ENCODE results near the gene KCNIP1.

Gene KCNIP1

DNA sequence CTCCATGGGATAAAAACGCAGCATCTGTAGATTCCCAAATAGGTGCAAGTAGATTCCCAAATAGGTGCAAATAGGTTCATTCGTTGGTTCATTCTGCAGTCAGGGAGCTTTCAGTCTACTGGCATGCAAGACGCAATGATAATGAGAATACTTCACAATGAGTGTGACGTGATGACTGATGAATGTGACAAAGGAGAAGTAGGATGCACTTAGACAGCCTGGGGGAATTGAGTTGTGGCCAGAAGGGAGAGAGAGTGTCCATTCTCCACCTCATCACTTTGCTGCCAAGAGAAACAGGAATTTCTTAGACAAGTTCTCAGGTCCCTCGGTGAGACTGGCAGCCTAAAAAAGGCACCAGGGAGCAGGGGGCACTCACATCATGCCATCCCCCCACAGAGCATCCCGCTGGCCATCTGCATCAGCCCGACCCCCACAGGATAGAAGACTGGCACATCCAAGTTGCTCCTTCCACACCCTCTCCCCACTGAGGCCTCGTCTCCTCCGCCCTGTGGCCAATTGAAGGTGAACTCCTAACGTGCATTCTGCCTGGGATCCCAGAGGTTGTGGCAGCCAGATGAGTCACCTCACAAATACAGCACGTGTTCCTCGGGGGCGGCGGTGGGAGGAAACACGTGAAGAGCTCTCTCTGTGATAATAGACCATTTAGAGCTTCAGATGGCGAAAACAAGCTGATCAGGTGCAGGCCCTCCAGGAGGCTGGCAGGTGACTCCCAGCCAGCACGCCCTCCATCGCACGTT is 19.9 kb upstream of the KCNIP1 start:
- no peak for DNase-seq (ENCODE audit: low read depth)

DNA sequence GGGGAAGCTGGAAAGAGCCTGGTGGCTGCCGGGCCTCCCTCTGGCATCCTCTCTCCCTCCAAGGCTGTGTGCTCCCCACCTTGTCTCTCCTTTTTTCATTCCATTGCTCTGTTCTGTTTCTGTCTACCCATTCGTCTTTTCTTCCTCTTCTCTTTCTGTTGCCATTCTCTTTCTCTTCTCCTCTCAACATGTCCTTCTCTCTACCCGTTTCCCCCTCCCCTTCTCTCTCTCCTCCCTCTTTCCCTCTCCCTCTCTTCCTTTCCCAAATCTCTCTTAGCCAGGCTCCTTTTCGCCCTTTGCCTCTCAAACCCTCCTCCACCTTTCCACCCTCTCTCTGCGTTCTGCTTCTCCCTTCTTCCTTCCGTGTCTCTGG is 19.4 kb upstream of the KCNIP1 start:
- no peak for DNase-seq (ENCODE audit: low read depth)

DNA sequence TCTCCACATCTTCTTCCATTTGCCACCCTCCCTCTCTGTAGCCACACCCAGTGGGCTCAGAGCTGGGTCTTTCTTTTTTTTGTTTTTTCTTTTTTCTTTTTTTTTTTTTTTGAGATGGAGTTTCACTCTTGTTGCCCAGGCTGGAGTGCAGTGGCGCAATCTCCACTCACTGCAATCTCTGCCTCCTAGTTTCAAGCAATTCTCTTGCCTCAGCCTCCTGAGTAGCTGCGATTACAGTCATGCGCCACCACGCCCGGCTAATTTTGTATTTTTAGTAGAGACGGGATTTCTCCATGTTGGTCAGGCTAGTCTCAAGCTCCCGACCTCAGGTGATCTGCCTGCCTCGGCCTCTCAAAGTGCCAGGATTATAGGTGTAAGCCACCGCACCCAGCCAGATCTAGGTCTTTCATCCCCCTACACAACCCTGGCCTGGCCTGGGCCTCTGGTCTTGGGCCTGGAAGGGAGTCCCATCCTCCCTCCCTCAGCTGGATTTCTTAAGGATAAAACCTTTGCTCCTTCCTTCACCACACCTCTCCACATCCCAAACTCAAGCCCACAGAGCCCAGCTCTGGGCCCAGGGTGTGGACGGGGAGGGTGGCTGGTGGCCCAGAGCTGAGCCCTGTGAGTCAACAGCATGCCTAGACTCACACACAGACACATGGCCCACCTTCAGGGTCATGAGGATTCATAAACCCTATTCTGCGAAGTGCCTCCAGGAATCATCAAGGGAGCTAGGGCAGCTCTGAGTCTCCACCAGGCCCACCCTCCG is 18.8 kb upstream of the KCNIP1 start:
- no peak for DNase-seq (ENCODE audit: low read depth)

DNA sequence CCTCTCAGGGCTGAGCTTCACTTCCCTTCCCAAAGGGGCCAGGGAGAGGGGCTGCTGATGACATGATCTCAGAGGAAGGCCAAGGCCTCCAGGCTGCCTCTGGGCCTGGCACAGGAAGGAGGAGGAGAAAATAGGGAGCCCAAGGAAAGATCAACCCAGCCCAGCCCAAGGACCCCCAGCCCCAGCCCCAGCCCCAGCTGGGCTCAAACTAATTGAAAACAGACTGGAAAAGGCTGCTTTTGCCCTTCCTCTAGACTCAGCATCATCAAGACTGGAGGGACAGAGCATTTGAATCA is 18.3 kb upstream of the KCNIP1 start:
- no peak for DNase-seq (ENCODE audit: low read depth)

DNA sequence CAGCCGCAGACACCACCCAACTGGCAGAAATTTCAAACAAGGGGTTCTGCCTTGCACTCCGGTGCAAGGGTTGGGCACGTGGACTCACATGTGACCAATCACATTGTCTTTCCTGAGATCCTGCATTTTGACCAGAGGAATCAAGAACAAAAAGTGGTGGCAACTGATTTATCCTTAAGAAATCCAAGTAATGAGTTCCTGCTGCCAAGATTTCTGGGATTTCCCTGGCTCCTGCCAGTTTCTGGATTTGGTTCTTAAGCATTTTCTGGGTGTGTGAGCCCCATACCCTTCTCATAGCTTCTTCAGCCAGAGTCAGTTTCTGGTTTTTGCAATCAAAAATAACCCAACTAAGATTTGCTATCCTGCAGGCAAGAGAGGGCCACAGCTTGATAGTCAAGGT is 17.4 kb upstream of the KCNIP1 start:
- DNase-seq (ENCODE audit: low read depth): no peak

DNA sequence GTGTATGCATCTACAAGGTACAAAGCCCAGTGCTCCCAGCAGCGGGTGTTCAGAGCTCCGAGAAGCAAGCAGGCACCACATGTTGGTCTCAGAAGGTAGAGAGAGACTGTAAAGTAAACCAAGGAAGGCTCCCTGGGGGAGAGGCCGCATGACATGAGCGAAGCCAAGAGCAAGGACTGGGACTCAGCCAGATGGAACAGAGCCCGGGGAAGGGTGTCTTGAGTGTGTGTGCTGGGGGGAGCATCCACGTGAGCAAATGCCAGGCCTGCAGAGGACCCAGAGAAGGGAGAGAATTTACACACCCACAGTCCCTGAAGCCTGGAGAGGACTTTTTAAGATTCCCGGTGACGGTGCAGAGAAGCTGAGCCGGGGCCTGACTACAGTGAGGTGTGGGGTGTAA is 15.2 kb upstream of the KCNIP1 start:
- DNase-seq (ENCODE audit: low read depth): no peak

DNA sequence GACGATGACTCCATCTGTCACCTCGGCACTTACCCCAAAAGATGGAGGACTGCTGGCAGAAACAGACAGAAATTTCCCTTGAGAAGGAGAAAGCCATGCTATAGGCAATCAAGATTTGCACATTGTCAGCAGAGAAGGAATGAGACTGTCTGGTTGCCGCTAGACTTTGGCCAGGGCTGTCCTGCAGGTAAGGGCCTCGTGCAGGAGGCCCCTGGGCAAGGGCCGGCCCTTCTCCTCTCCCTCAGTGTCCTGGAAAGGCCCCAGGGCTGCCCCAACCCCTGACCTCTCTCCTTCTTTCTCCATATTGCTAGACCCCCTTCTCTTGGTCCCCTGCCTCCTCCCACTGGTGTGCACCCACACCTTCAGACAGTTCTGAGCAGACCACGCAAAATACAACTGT is 14.6 kb upstream of the KCNIP1 start:
- no peak for DNase-seq (ENCODE audit: low read depth)

DNA sequence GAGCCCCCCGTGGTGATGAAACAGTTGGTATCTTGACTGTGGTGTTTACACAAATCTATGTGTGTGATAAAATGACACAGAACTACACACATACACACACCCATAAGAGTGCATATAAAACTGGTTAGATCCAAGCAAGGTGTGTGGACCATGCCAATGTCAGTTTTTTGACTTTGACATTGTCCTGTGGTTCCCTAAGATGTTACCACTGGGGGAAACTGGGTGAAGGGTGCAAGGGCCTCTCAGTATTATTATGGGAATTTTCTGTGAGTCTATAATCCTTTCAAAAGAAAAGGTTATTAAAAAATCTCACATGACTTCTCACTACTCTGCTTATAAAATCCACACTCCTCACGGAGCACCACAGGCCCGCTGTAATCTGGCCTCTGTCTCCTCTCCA is 13.4 kb upstream of the KCNIP1 start:
- DNase-seq (ENCODE audit: low read depth): no peak

DNA sequence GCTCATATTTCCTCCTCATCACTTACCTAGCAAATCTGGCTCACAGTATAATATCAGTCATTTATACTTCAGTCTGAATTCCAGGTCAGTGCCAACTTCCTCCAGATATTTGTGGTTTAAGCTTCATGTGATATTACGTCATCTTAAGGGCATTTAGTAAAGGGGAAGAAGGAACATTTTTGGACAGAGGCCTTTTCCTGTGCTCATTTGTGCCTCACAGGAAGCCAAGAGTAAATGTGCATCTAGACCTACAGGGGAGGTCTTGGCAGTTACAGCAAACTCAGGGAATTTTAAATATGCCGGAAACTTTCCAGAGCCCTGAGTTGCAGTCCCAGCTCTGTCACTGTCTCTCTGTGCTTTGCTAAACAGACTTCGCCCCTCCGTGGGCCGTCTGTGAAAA is 12.3 kb upstream of the KCNIP1 start:
- DNase-seq (ENCODE audit: low read depth): no peak

DNA sequence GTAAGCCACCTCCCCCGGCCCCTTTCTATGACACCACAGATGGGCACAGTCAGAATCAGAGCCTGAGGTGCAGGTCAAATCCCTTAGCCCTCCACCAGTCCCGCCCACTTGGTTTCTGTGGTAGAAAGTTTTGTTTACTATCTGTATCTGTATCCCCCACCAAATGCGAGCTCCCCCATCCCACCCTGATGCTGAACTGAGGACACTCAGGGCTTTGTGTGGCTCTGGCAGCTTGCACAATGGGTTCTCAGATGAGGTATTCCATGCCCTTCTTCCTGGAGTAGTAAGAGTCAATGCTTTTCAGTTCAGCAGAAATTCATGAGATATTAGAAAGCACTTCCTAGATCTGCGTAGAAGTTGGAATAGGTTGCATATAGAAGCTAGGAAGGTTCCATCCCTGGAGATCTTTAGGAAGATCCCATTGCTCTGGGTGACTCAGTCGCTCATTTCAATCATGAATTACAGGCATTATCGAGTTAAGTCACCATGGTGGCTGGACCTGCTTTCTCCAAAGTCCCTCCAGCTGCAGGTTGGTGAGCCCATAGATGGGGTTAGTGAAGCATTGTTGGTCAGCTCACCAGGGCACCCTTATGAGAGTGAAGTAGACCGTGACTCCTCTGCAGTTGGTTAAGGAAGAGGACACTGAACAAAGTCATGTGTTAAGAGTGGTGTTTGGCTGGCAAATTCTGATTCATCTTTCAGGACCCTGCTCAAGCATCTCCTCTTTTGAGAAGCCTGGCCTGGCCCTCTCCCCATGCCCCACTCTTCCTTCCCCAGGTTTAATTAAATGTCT is 10.6 kb upstream of the KCNIP1 start:
- DNase-seq (ENCODE audit: low read depth): no peak

DNA sequence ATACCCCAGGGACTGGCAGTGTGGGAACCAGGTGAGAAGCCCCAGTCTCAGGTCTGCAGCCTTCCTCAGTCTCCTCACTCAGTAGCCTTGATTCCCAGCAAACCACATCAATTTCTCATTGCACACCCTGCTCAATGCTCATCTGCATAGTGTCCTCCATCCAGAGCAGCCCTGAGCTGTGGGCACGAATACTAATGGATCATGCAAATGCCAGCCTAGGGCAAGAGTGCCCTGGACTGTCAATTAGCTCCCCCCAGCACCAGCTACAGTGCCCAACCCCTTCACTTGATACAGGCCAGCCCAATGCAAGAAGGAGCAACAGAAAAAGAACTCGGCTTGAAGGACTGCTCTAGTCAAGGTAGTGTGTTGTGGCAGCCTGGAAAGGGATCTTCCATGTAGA is 9.8 kb upstream of the KCNIP1 start:
- no peak for DNase-seq (ENCODE audit: low read depth)

DNA sequence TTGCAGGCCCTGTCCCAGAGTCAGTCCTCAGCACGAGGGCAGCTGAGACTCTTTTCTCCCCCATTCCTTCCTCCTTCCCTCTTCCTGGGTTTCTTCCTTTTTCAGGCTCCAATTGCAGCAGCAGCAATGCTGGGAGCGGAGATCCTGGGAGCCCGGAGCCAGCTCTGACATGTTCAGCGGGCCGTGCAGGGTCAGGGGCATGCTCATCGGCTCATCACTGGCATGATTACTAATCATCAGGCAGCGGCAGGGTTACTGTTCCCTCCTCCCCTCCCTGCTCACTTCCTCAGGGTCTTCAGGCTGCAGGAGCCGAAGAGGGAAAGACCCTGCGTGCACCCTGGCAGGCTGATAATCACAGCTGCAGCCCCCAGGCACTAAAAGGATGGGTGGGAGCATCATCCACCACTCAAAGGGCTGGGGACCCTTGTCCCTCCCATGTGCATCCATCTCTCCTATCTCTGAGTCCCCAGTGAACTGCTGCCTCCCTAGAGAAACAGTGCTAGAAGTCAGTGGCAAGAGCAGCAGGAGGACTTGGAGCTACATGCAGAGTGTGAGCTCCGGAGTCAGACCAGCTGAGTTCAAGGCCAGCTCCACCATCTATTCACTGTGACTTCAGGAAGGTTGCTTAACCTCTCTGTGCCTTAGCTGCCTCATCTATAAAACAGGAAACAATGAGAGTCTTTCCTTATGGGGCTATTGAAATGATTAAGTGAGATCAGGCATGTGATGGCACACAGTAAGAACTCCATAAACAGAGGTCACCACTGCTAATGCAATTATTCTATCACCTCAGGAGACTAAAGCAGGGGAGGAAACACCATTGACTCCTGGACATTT is 7.8 kb upstream of the KCNIP1 start:
- no peak for DNase-seq (ENCODE audit: low read depth)

DNA sequence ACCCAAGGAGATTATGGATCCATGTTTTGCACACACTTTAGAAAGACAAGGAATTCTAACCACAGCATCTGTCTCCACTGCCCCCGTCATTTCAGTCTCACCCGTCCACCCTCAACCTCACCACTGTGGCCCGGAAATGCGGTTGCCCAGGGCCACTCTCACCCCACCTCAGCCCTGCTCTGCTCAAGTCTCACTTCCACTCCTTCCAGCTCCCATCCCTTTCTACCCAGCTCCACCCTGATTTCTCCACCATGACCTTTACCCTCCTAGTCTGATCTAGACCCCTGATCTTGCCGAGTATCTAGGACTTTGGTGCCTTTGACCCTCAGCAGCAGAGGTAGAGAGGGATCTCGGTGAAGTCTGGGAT is 7.2 kb upstream of the KCNIP1 start:
- no peak for DNase-seq (ENCODE audit: low read depth)

DNA sequence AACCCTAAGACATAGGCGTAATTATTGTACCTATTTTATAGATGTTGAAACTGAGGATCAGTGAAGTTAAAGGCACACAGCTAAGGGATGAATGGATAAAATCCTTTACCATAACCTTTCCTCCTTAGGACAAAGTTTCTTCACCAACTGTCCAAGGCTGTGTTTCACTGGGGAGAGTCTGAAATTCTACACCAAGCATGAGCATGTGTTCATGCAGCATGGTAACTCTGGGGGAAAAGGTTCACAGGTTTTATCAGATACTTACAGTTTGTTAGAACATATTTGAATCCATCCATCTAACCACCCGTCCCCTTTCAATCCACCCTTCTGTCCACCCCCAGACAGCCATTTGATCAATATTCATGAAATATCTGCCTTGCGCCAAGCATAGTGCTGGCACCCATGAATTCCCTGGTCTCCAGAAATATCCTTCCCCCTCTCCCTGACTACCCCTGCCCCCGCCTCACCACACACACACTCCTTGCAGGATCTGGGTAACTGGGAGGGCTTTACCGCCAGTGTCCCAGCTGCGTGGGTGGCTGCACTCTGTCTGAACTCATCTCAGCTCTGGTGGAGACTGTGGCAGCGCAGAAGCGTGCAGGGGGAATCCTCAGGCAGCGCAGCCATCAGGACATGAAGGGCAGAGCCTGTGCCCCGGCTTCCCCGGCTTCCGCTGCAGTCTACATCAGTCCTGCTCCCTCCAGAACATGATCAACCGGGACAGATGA is 6.3 kb upstream of the KCNIP1 start:
- no peak for DNase-seq (ENCODE audit: low read depth)

DNA sequence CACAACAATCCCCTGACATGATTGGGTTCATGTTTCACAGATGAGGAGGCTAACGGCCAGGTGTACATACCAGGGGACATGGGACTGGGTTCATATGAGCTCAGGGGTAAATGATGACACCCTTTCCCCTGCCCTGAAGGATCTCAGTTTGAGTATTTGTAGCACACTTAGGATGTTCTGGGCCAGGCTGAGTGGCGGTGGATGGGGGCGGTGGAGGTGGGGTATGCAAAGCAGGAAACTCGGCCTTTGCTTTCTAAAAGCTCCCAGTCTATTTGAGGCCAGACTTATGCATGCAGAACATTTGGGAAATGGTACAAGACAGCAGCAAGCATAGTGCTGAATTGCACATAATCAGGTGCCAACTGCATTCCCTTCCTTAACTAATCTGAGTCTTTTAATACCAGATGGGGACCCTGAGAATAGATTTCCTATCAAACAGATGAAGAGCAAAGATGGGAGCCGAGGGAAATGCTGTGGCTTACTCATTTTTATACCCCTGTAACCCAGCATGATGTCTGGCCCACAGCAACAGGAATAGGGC is 4.9 kb upstream of the KCNIP1 start:
- no peak for DNase-seq (ENCODE audit: low read depth)

DNA sequence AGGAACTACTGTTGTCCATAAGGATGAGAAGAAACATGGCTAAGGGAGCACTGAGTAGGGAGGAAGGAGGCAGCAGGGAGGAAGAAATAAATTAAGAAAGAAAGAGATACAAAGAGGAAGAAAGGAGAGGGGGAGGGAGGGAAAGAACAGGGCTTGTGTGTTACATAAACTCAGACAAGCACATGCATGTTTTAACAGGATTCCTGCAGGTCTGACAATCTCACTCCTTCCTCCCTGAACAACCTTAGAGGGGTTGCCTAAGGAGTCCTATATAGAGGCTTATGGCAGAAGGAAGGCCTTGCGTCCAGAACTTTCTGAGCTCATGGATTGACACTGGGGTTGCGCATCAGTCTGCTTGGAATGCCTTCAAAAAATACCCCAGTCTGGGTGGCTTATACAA is 4.2 kb upstream of the KCNIP1 start:
- no peak for DNase-seq (ENCODE audit: low read depth)

DNA sequence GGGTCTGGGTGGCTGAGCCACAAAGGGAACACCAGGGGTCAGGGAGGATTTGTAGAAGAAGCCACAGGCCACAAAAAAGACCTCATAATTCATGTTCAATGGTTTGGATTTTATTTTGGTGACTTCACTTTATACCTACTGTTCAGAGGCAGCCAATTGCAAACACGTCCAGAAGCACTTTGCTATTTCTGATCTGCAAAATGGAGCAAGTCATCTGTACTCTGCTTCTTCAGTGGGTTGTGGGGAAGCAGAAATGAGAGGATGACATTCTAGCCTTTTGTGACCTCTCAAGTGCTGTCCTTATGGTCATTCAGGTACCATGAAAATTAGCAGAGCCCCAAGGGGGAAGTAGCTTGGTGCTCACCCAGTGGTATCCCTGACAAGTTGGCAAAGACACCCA is 2.5 kb upstream of the KCNIP1 start:
- DNase-seq (ENCODE audit: low read depth): no peak

DNA sequence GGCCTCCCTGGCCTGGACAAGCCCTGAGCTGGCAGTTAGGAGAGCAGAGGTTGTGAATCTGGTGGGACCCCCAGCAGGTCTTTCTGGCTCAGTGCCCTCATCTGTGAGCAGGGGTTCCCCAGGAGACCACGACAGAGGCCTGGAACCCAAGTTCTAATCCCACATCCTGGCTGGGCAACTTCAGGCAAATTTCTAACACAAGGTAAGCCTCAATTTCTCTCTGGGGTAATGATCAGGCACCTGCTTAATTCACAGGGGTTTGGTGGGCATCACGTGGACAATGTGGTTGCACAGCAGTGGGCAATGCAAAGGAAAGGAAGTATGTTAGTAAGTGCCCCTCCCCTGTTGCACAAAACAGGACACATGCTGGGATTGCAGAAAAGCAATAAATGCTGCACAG is 1.9 kb upstream of the KCNIP1 start:
- no peak for DNase-seq (ENCODE audit: low read depth)

DNA sequence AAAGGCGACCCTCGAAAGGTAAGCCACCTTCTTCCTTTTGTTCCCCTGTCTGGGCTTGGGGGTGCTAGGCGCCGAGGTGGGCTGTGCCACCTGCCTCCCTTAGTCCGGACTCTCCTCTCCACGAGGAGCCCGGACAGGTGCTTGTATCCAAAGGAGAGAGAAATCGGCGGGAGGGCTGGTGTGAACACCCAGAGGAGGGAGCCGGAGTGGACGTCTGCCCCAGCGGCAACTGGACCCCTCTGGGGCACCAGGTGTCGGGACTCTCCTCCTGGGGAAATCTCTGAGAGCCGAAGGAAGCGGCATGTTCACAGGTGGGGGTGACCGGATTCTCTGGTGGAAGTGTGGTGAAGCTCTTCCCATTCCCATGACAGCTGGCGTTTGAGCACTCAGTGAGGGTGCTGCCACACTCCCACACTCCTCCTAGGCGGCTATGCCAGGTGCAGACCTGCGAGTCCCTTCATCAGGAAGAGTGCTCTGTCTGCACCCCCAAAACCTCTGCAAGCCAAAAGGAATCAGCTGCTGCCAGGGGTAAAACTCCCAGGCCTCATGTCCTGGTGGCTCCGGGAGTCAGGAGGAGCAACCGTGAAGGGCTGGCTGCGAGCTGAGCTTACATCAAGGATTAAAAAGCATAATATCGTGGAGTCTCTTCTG is 921 bp downstream of the KCNIP1 start:
- DNase-seq (ENCODE audit: low read depth): no peak

DNA sequence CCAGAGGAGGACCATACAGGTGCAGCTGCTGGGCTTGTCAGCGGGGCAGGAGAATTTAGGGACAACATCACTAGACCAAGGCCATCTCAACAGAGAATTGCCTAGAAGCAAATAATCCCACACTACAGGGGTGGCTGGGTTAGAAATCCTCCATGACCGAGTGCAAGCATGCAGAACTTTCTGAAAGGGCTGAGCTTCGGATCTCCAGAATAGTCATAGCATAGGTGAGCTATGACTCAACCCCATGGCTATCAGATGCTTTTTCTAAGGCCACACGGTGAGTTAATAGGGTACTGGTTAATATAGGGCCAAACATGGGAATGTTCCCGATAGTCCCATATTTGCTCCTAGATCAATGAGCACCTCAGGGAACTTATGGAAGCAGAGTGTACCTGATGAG is 4.2 kb downstream of the KCNIP1 start:
- no peak for DNase-seq (ENCODE audit: low read depth)
